ENCODE results near the gene SOX10. TPM values are rescaled to one million over a fixed set of nuclear protein-coding genes. Genes with fewer than 3 reads are reported as not detected.

SOX10 gene
- polyA plus RNA-seq, 3 donors, result not detected

DNA sequence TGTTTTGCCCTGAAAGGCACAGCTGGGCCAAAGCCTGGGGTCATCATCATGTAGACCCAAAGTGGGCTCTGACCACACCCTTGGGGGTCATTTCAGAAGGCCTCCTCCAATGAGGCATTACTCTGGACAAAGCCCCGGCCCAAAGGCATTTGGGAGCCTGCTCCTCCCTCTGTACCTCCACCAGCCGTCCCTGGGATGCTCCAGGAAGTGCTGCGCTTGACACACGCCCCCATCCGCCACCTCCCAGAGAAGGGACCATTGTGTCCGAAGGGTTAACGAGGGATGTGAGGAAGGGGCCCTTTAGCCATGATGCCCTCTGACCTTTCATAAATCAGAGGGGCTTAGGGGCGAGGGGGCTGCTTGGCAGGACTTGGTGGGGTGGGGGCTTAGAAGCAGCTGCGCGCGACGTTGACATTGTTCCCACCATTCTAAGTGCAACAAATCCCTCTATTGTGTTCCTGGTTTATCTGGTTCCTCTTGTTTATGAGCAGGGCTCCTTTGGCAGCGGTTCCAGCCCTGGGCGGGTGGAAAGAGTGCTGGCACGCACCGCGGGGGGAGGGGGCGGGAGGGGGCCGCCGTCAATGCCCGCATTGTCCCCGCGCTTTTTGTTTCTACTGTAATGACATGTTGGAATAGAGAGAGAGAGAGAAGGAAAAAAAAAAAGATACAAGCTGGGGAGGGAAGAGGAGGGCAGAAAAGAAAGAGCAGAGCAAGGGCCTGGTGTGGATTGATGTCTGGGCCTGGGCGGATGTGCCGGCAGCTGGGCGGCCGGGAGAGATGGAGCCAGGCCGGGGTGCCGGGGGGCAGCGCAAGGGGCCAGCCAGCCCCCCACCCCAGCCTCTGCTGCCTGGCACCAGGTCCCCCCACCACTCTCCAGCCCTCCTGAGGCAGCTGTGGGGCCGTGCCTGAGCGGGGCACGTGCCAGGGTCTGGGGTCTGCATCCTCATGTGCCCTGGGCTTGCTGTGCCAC lies 32.1 kb upstream of the SOX10 start:
- Histone ChIP-seq H3K27ac (ENCODE audit: low read depth in 1 of 2, low read length in 2 of 2) (no peak overlapping the region), H2AFZ (ENCODE audit: insufficient read depth, low read depth, low read length, poor library complexity, severe bottlenecking) (no peak overlapping the region), H3K9me3 (replicated peaks in 1 of 2; ENCODE audit: control insufficient read depth in 1 of 2, insufficient read depth in 1 of 2, low read length in 2 of 2) (no peaks in the 10 kb centered on the region), H3K27me3 (ENCODE audit: control insufficient read depth in 2 of 2, insufficient read depth in 2 of 2, low read length in 2 of 2) (no peaks in the 10 kb centered on the region), H3K4me3 (replicated peaks in 1 of 3; ENCODE audit: low read depth in 2 of 3, low read length in 3 of 3) (no peak overlapping the region), H3K79me2 (ENCODE audit: insufficient read depth, low read length) (no peaks in the 10 kb centered on the region), H3K4me2 (replicated peaks; ENCODE audit: extremely low read depth, low read length, poor library complexity, severe bottlenecking) (no peak overlapping the region), H3K9ac (ENCODE audit: insufficient read depth, low read length, poor library complexity, severe bottlenecking) (peak overlapping the region; percentile 22), H4K20me1 (ENCODE audit: insufficient read depth, low read length) (no peaks in the 10 kb centered on the region), H3K4me1 (ENCODE audit: control insufficient read depth in 1 of 2, insufficient read depth in 2 of 2, low read length in 2 of 2) (no peaks in the 10 kb centered on the region), H3K36me3 (replicated peaks in 1 of 2; ENCODE audit: control insufficient read depth in 1 of 2, insufficient read depth in 2 of 2, low read length in 2 of 2) (no peaks in the 10 kb centered on the region)
- intact Hi-C loops (cut with micrococcal nuclease), result no loop called here
- peaks cover 1 to 9% (median 4%) of the 10 kb centered on the region in 3 donors for H3K27me3 Mint-ChIP-seq (ENCODE audit: low read depth in 3 of 3)
- H3K9me3 Mint-ChIP-seq, result peaks cover 0 to 13% (median 7%) of the 10 kb centered on the region in 7 donors
- 82% methylated on average over 23 of the region's 33 CpGs for WGBS (ENCODE audit: insufficient coverage)
- peak overlapping the region in 1 of 7 donors; percentile 81 for H3K27ac Mint-ChIP-seq
- H3K4me1 Mint-ChIP-seq, result peaks cover 6% of the 10 kb centered on the region
- DNase-seq, result no peak
- TF ChIP-seq, protein P1, sequence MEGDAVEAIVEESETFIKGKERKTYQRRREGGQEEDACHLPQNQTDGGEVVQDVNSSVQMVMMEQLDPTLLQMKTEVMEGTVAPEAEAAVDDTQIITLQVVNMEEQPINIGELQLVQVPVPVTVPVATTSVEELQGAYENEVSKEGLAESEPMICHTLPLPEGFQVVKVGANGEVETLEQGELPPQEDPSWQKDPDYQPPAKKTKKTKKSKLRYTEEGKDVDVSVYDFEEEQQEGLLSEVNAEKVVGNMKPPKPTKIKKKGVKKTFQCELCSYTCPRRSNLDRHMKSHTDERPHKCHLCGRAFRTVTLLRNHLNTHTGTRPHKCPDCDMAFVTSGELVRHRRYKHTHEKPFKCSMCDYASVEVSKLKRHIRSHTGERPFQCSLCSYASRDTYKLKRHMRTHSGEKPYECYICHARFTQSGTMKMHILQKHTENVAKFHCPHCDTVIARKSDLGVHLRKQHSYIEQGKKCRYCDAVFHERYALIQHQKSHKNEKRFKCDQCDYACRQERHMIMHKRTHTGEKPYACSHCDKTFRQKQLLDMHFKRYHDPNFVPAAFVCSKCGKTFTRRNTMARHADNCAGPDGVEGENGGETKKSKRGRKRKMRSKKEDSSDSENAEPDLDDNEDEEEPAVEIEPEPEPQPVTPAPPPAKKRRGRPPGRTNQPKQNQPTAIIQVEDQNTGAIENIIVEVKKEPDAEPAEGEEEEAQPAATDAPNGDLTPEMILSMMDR (IDR thresholded peaks at IDR 0.05), result no peak
- no peak overlapping the region for H3K4me3 Mint-ChIP-seq
- H3K36me3 Mint-ChIP-seq, result no peaks in the 10 kb centered on the region

DNA sequence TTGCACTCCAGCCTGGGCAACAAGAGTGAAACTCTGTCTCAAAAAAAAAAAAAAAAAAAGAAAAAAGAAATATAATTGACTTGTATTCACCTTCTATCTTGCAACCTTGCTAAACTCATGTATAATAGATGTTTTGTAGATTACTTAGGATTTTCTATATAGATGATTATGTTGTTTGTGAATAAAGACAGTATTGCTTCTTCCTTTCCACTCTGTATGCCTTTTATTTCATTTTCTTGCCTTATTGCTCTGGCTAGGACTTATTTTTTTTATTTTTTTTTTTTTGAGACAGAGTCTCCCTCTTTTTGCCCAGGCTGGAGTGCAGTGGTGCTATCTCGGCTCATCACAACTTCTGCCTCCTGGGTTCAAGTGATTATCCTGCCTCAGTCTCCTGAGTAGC lies 29.7 kb upstream of the SOX10 start:
- H3K36me3 Mint-ChIP-seq, result no peaks in the 10 kb centered on the region
- Histone ChIP-seq H3K4me2 (replicated peaks; ENCODE audit: extremely low read depth, low read length, poor library complexity, severe bottlenecking) (no peak overlapping the region), H3K27me3 (ENCODE audit: control insufficient read depth in 2 of 2, insufficient read depth in 2 of 2, low read length in 2 of 2) (no peaks in the 10 kb centered on the region), H3K27ac (ENCODE audit: low read depth in 1 of 2, low read length in 2 of 2) (no peak overlapping the region), H3K9me3 (replicated peaks in 1 of 2; ENCODE audit: control insufficient read depth in 1 of 2, insufficient read depth in 1 of 2, low read length in 2 of 2) (no peaks in the 10 kb centered on the region), H3K9ac (ENCODE audit: insufficient read depth, low read length, poor library complexity, severe bottlenecking) (no peak overlapping the region), H3K4me1 (ENCODE audit: control insufficient read depth in 1 of 2, insufficient read depth in 2 of 2, low read length in 2 of 2) (no peaks in the 10 kb centered on the region), H2AFZ (ENCODE audit: insufficient read depth, low read depth, low read length, poor library complexity, severe bottlenecking) (no peak overlapping the region), H4K20me1 (ENCODE audit: insufficient read depth, low read length) (no peaks in the 10 kb centered on the region), H3K79me2 (ENCODE audit: insufficient read depth, low read length) (no peaks in the 10 kb centered on the region), H3K36me3 (replicated peaks in 1 of 2; ENCODE audit: control insufficient read depth in 1 of 2, insufficient read depth in 2 of 2, low read length in 2 of 2) (no peaks in the 10 kb centered on the region), H3K4me3 (replicated peaks in 1 of 3; ENCODE audit: low read depth in 2 of 3, low read length in 3 of 3) (no peak overlapping the region)
- H3K27me3 Mint-ChIP-seq (ENCODE audit: low read depth in 3 of 3), result peaks cover 1 to 4% (median 3%) of the 10 kb centered on the region in 3 donors
- TF ChIP-seq, protein P1 (IDR thresholded peaks at IDR 0.05), result no peak
- peaks cover 6% of the 10 kb centered on the region for H3K4me1 Mint-ChIP-seq
- peaks cover 0 to 13% (median 7%) of the 10 kb centered on the region in 7 donors for H3K9me3 Mint-ChIP-seq
- intact Hi-C loops (cut with micrococcal nuclease), result no loop called here
- no peak for DNase-seq
- 100% methylated on average over 1 of the region's 1 CpG for WGBS (ENCODE audit: insufficient coverage)
- H3K27ac Mint-ChIP-seq, result peak overlapping the region in 1 of 7 donors; percentile 31
- no peak overlapping the region for H3K4me3 Mint-ChIP-seq

Measured in CD14-positive monocyte (primary cell).